Transverse colon (tissue), 4 donors: ENCODE results near the gene PTPRC. TPM values are rescaled to one million over a fixed set of nuclear protein-coding genes. Genes with fewer than 3 reads are reported as not detected.

Experiments used
- DNase-seq: peaks from one replicate; pipeline ENCODE4 v3.0.0-alpha.2; 2019
- H3K27ac ChIP-seq, 4 donors: fragments of 200-600 bp; sonication (generic); 2 replicates each; pipeline ENCODE4 v1.5.1; 2016 to 2018; ENCODE audit warnings: inconsistent platforms in 4 of 4
- H3K27me3 ChIP-seq: fragments of 200-600 bp; sonication (generic); 2 replicates; pipeline ENCODE4 v1.5.1; 2017; ENCODE audit warnings: inconsistent platforms
- H3K36me3 ChIP-seq, 4 donors: fragments of 200-600 bp; sonication (generic); 2 replicates each; pipeline ENCODE4 v1.5.1; 2017 to 2019; ENCODE audit warnings: inconsistent platforms in 4 of 4
- H3K4me1 ChIP-seq, 4 donors: fragments of 200-600 bp; sonication (generic); 2 replicates each; pipeline ENCODE4 v1.5.1; 2017 to 2020; ENCODE audit warnings: inconsistent platforms in 4 of 4
- H3K4me3 ChIP-seq, 4 donors: fragments of 200-600 bp; sonication (generic); 1 replicate in 1 of 4; 2 replicates in 3 of 4; pipeline versions ENCODE4 v1.5.1 to v1.6.1; 2017 to 2019; ENCODE audit warnings: inconsistent platforms in 4 of 4
- H3K9me3 ChIP-seq, 2 donors: fragments of 200-600 bp; sonication (generic); 2 replicates each; pipeline ENCODE4 v1.5.1; 2017 to 2019; ENCODE audit warnings: inconsistent platforms in 2 of 2
- EP300 ChIP-seq: sonication (generic); formaldehyde crosslinking; IDR thresholded peaks from one replicate; pipeline ENCODE4 v1.6.1; 2017; ENCODE audit warnings: antibody characterized with exemption, low read depth
- POLR2A ChIP-seq: fragments of 450-650 bp; IDR thresholded peaks from one replicate; pipeline ENCODE4 v1.6.1; 2016; ENCODE audit warnings: antibody characterized with exemption, mild to moderate bottlenecking, moderate library complexity
- POLR2AphosphoS5 ChIP-seq, 3 donors: sonication (generic); formaldehyde crosslinking; IDR thresholded peaks; one replicate each; pipeline ENCODE4 v1.6.1; 2016; ENCODE audit warnings: antibody characterized with exemption in 3 of 3
- WGBS, 2 donors: methylation state at CpG; one replicate each; pipeline ENCODE4 v1.1.5; 2018; ENCODE audit warnings: low coverage in 1 of 2; 5-methylcytosine and 5-hydroxymethylcytosine counted together
- in situ Hi-C, 4 donors: fragments of 200-750 bp; cut with MboI; loops; one replicate each; pipeline versions ENCODE4 v1.15.0 to v1.15.1; 2017; ENCODE audit warnings: low sequenced_read_pairs in 3 of 4, low pct_ligation_motif_present in 1 of 4, low pct_unique_long_range_greater_than_20kb in 1 of 4
- intact Hi-C: fragments of 100-400 bp; cut with DNase I; formaldehyde crosslinking; loops from one replicate; pipeline ENCODE4 v1.15.1; 2023; ENCODE audit warnings: low total_unique reads
- total RNA-seq, 4 donors: library from RNA; depleted of rRNA; stranded (reverse); fragments of >200 nt; gene quantifications; one replicate each; pipeline ENCODE4 v1.1.0, GENCODE V29; 2016
- TF ChIP-seq, protein P1 (sequence below), 5 experiments: fragments of 200-600 bp in 3 of 5; fragments of 450-650 bp in 2 of 5; sonication (generic) in 3 of 5; IDR thresholded peaks; 1 replicate in 2 of 5; 2 replicates in 3 of 5; pipeline ENCODE4 v1.5.1; 2016 to 2017; ENCODE audit warnings: antibody characterized with exemption in 5 of 5, inconsistent platforms in 3 of 5, mild to moderate bottlenecking in 2 of 5, moderate library complexity in 1 of 5

Gene PTPRC
- total RNA-seq, 4 donors from 2014 or later: 6.4 to 50.7 (median 25.6) TPM

DNA sequence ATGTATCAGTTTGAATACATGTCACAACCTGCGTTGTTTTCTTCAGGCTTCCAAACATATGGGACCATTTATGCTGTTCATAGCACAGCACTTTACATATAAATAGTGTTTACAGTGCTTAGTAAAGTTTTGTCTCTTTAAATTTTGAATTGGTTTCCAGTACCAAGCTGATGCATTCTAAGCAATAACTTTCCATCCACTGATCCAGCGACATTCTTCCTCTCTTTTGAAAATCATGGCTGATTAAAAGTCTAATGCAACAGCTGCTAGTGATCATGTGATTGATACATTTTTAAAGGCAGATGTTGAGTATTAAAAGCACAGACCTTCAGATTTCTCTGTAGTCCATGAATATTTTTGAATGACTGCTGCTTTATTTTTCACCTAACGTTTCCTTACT, 154.9 kb downstream of the PTPRC start:
- Histone ChIP-seq H3K36me3 (no peaks in the 10 kb centered on the region), H3K27ac (no peak overlapping the region), H3K4me3 (no peak overlapping the region), H3K27me3 (no peaks in the 10 kb centered on the region), H3K4me1 (no peaks in the 10 kb centered on the region), H3K9me3 (no peaks in the 10 kb centered on the region)
- intact Hi-C loops (no loop called here), in situ Hi-C loops (no loop called here)
- TF ChIP-seq, protein P1, sequence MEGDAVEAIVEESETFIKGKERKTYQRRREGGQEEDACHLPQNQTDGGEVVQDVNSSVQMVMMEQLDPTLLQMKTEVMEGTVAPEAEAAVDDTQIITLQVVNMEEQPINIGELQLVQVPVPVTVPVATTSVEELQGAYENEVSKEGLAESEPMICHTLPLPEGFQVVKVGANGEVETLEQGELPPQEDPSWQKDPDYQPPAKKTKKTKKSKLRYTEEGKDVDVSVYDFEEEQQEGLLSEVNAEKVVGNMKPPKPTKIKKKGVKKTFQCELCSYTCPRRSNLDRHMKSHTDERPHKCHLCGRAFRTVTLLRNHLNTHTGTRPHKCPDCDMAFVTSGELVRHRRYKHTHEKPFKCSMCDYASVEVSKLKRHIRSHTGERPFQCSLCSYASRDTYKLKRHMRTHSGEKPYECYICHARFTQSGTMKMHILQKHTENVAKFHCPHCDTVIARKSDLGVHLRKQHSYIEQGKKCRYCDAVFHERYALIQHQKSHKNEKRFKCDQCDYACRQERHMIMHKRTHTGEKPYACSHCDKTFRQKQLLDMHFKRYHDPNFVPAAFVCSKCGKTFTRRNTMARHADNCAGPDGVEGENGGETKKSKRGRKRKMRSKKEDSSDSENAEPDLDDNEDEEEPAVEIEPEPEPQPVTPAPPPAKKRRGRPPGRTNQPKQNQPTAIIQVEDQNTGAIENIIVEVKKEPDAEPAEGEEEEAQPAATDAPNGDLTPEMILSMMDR (IDR thresholded peaks at IDR 0.05): no peak
- no peak for TF ChIP-seq EP300
- no peak for TF ChIP-seq POLR2AphosphoS5 (IDR thresholded peaks at IDR 0.05)
- no peak for TF ChIP-seq POLR2A
- DNase-seq: no peak
- WGBS, 2 donors: 91 to 93% methylated on average over 3 of the region's 3 CpGs

- Histone ChIP-seq H3K9me3 (no peaks in the 10 kb centered on the region), H3K27me3 (no peaks in the 10 kb centered on the region), H3K4me3 (no peak overlapping the region), H3K36me3 (no peaks in the 10 kb centered on the region), H3K4me1 (no peaks in the 10 kb centered on the region), H3K27ac (no peak overlapping the region)
- intact Hi-C loops: no loop called here
- in situ Hi-C loops: no loop called here
- DNase-seq: no peak
- no peak for TF ChIP-seq POLR2AphosphoS5 (IDR thresholded peaks at IDR 0.05)
- no peak for TF ChIP-seq EP300
- TF ChIP-seq, protein P1 (IDR thresholded peaks at IDR 0.05): no peak
- TF ChIP-seq POLR2A: no peak
These were observed 155.7 kb downstream of the PTPRC start for GRCh38 chr1:198794498-198794897.

GRCh38 chr1:198797656-198798055, 158.8 kb downstream of the PTPRC start:
- TF ChIP-seq POLR2A: no peak
- TF ChIP-seq POLR2AphosphoS5 (IDR thresholded peaks at IDR 0.05): no peak
- TF ChIP-seq, protein P1 (IDR thresholded peaks at IDR 0.05): no peak
- no peak for TF ChIP-seq EP300
- in situ Hi-C loops: no loop called here
- WGBS, 2 donors: 72 to 93% methylated on average over 2 of the region's 2 CpGs
- DNase-seq: no peak
- Histone ChIP-seq H3K27ac (no peak overlapping the region), H3K4me3 (no peak overlapping the region), H3K9me3 (no peaks in the 10 kb centered on the region), H3K4me1 (no peaks in the 10 kb centered on the region), H3K36me3 (no peaks in the 10 kb centered on the region), H3K27me3 (no peaks in the 10 kb centered on the region)
- intact Hi-C loops: no loop called here

DNA sequence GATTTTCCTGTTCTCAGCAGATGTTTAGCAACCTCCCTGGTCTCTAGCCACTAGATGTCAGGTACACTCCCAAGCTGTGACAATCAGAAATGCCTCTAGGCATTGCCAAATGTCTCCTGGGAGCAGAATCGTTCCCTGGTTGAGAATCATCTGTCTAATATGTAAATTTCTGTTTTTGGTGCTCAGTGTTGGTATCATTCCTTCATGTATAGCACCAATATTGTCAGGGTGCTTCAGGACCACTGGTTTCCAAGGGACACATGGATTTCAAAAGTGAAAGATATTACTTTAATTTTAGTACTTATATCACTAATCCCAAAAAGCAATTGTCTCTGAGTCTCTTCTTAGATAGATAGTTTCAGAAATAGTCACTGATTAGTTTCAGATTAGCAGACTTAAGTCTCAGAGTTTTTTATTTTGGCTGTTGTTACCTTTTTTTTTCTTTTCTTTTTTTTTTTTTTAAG, 160.1 kb downstream of the PTPRC start:
- H3K36me3 ChIP-seq: no peaks in the 10 kb centered on the region
- TF ChIP-seq, protein P1 (IDR thresholded peaks at IDR 0.05): no peak
- TF ChIP-seq POLR2AphosphoS5 (IDR thresholded peaks at IDR 0.05): no peak
- no peak for TF ChIP-seq EP300
- no peak for TF ChIP-seq POLR2A
- in situ Hi-C loops (no loop called here), intact Hi-C loops (no loop called here)
- H3K4me1 ChIP-seq: no peaks in the 10 kb centered on the region
- H3K27me3 ChIP-seq: no peaks in the 10 kb centered on the region
- no peak overlapping the region for H3K27ac ChIP-seq
- WGBS, 2 donors: 35% methylated on average over 1 of the region's 1 CpG; no CpG with 5 or more reads in 1 of the 2 donors
- no peak for DNase-seq
- H3K9me3 ChIP-seq: no peaks in the 10 kb centered on the region
- no peak overlapping the region for H3K4me3 ChIP-seq
